H9 (cell line): ENCODE results near the gene CCNL1. TPM values are rescaled to one million over a fixed set of nuclear protein-coding genes. Genes with fewer than 3 reads are reported as not detected.

Source experiments
- DNase-seq: peaks from one replicate; pipeline ENCODE4 v3.0.0-alpha.2; 2017
- H2AFZ ChIP-seq: one replicate; pipeline ENCODE4 v1.6.1; 2013; ENCODE audit warnings: mild to moderate bottlenecking, low read length, control low read depth, moderate library complexity
- H2AK5ac ChIP-seq: 2 replicates; pipeline ENCODE4 v1.6.1; 2013; ENCODE audit warnings: low read length, control low read depth, mixed read lengths; ENCODE audit not compliant: insufficient read length
- H2BK120ac ChIP-seq: one replicate; pipeline ENCODE4 v1.6.1; 2013; ENCODE audit warnings: low read depth, mild to moderate bottlenecking, low read length, control low read depth, inconsistent platforms; ENCODE audit not compliant: poor library complexity, severe bottlenecking
- H2BK12ac ChIP-seq: 2 replicates; pipeline ENCODE4 v1.6.1; 2013; ENCODE audit warnings: low read length, control low read depth, mixed read lengths, low read depth; ENCODE audit not compliant: insufficient read length
- H2BK15ac ChIP-seq: 2 replicates; pipeline ENCODE4 v1.6.1; 2013; ENCODE audit warnings: low read depth, low read length, control low read depth
- H2BK20ac ChIP-seq: one replicate; pipeline ENCODE4 v1.6.1; 2013; ENCODE audit warnings: low read depth, mild to moderate bottlenecking, low read length, control low read depth, inconsistent platforms; ENCODE audit not compliant: poor library complexity, severe bottlenecking
- H2BK5ac ChIP-seq: 2 replicates; pipeline ENCODE4 v1.6.1; 2013; ENCODE audit warnings: low read length, control low read depth, mixed read lengths; ENCODE audit not compliant: insufficient read length
- H3K14ac ChIP-seq: 2 replicates; pipeline ENCODE4 v1.6.1; 2013; ENCODE audit warnings: low read length, control low read depth; ENCODE audit not compliant: insufficient read depth
- H3K18ac ChIP-seq: 2 replicates; pipeline ENCODE4 v1.6.1; 2013; ENCODE audit warnings: low read depth, mild to moderate bottlenecking, mixed read lengths, low read length, control low read depth; ENCODE audit not compliant: insufficient read length
- H3K23ac ChIP-seq: 2 replicates; pipeline ENCODE4 v1.6.1; 2013; ENCODE audit warnings: low read length, control low read depth, mixed read lengths, low read depth; ENCODE audit not compliant: insufficient read length
- H3K23me2 ChIP-seq: 2 replicates; pipeline ENCODE4 v1.6.1; 2013; ENCODE audit warnings: low read depth, mild to moderate bottlenecking, mixed read lengths, low read length, control low read depth; ENCODE audit not compliant: insufficient read length, poor library complexity, severe bottlenecking
- H3K27ac ChIP-seq: 2 replicates; pipeline ENCODE4 v1.5.1; 2013; ENCODE audit warnings: low read length, control low read depth, mixed read lengths, low read depth; ENCODE audit not compliant: insufficient read length
- H3K27me3 ChIP-seq: 2 replicates; pipeline ENCODE4 v1.6.1; 2013; ENCODE audit warnings: low read length, control low read depth, inconsistent platforms; ENCODE audit not compliant: insufficient read depth
- H3K4ac ChIP-seq: 2 replicates; pipeline ENCODE4 v1.6.1; 2013; ENCODE audit warnings: low read depth, mild to moderate bottlenecking, control low read depth, inconsistent platforms, low read length, moderate library complexity
- H3K4me1 ChIP-seq: 2 replicates; pipeline ENCODE4 v1.6.1; 2013; ENCODE audit warnings: low read length, control low read depth, inconsistent platforms; ENCODE audit not compliant: insufficient read depth
- H3K4me2 ChIP-seq: 2 replicates; pipeline ENCODE4 v1.6.1; 2013; ENCODE audit warnings: low read length, control low read depth, mixed read lengths; ENCODE audit not compliant: insufficient read length, insufficient read depth
- H3K56ac ChIP-seq: 2 replicates; pipeline ENCODE4 v1.6.1; 2013; ENCODE audit warnings: low read depth, mild to moderate bottlenecking, mixed read lengths, low read length, control low read depth; ENCODE audit not compliant: insufficient read length
- H3K79me1 ChIP-seq: 2 replicates; pipeline ENCODE4 v1.6.1; 2013; ENCODE audit warnings: low read depth, mild to moderate bottlenecking, moderate library complexity, low read length, control low read depth, inconsistent platforms; ENCODE audit not compliant: insufficient read depth, poor library complexity, severe bottlenecking
- H3K79me2 ChIP-seq: 2 replicates; pipeline ENCODE4 v1.6.1; 2013; ENCODE audit warnings: low read length, control low read depth, inconsistent platforms; ENCODE audit not compliant: insufficient read depth
- H3K9ac ChIP-seq: 2 replicates; pipeline ENCODE4 v1.6.1; 2013; ENCODE audit warnings: low read length, control low read depth, mixed read lengths; ENCODE audit not compliant: insufficient read length; ENCODE audit errors: extremely low read depth
- H3K9me3 ChIP-seq: one replicate; pipeline ENCODE4 v1.6.1; 2013; ENCODE audit warnings: low read depth, low read length, inconsistent platforms; ENCODE audit not compliant: control insufficient read depth
- H3T11ph ChIP-seq: one replicate; pipeline ENCODE4 v1.6.1; 2013; ENCODE audit warnings: mild to moderate bottlenecking, low read length, control low read depth, inconsistent platforms
- H4K20me1 ChIP-seq: one replicate; pipeline ENCODE4 v1.6.1; 2013; ENCODE audit not compliant: control insufficient read depth, insufficient read length, insufficient read depth
- H4K5ac ChIP-seq: 2 replicates; pipeline ENCODE4 v1.6.1; 2013; ENCODE audit warnings: low read depth, mild to moderate bottlenecking, mixed read lengths, low read length, control low read depth; ENCODE audit not compliant: insufficient read length
- H4K8ac ChIP-seq: replicated peaks from 2 replicates; pipeline ENCODE4 v1.6.1; 2013; ENCODE audit warnings: low read length, control low read depth, mixed read lengths, low read depth; ENCODE audit not compliant: insufficient read length
- H4K91ac ChIP-seq: 2 replicates; pipeline ENCODE4 v1.6.1; 2013; ENCODE audit warnings: low read depth, mild to moderate bottlenecking, moderate library complexity, mixed read lengths, low read length, control low read depth; ENCODE audit not compliant: insufficient read length
- H3K27ac Mint-ChIP-seq, 3 experiments: 2 replicates in 2 of 3; 3 replicates in 1 of 3; pipeline ENCODE4 v1.8.0; 2020 to 2021; ENCODE audit warnings: mixed read lengths in 3 of 3, mild to moderate bottlenecking in 1 of 3, moderate library complexity in 1 of 3
- H3K27me3 Mint-ChIP-seq: 2 replicates; pipeline ENCODE4 v1.8.0; 2021; ENCODE audit warnings: low read depth, mild to moderate bottlenecking, moderate library complexity, mixed read lengths
- H3K36me3 Mint-ChIP-seq, 3 experiments: 2 replicates in 2 of 3; 3 replicates in 1 of 3; pipeline ENCODE4 v1.8.0; 2020 to 2021; ENCODE audit warnings: low read depth in 3 of 3, mixed read lengths in 3 of 3; ENCODE audit not compliant: insufficient read depth in 1 of 3
- H3K4me1 Mint-ChIP-seq, 2 experiments: 2 replicates each; pipeline ENCODE4 v1.8.0; 2020; ENCODE audit warnings: mixed read lengths in 2 of 2
- H3K4me3 Mint-ChIP-seq, 2 experiments: 2 replicates in 1 of 2; 3 replicates in 1 of 2; pipeline ENCODE4 v1.8.0; 2020 to 2021; ENCODE audit warnings: mild to moderate bottlenecking in 2 of 2, mixed read lengths in 2 of 2, moderate library complexity in 1 of 2
- H3K9me3 Mint-ChIP-seq, 2 experiments: 2 replicates in 1 of 2; 3 replicates in 1 of 2; pipeline ENCODE4 v1.8.0; 2020; ENCODE audit warnings: mild to moderate bottlenecking in 2 of 2, mixed read lengths in 2 of 2, moderate library complexity in 1 of 2
- CTCF ChIP-seq: fragments of 200-600 bp; sonication (generic); conservative IDR thresholded peaks from 3 replicates; pipeline ENCODE4 v1.8.0; 2021; ENCODE audit warnings: antibody characterized with exemption, mild to moderate bottlenecking
- WGBS: extraction: QIAGEN DNeasy Blood & Tissue Kit; methylation state at CpG from one replicate; pipeline ENCODE4 v1.1.7; 2013; ENCODE audit warnings: missing lambda C conversion rate, low lambda C conversion rate, mixed read lengths; ENCODE audit not compliant: insufficient read length; ENCODE audit errors: extremely low coverage; 5-methylcytosine and 5-hydroxymethylcytosine counted together
- total RNA-seq: library from RNA; stranded (reverse); gene quantifications from 2 replicates; pipeline ENCODE4 v1.2.1, GENCODE V29; 2021

The CCNL1 gene
- total RNA-seq, 1 experiment from 2014 or later: 103 TPM

- Mint-ChIP-seq H3K36me3 (peaks cover 31 to 36% (median 35%) of the 10 kb centered on the region in 3 experiments), H3K9me3 (no peaks in the 10 kb centered on the region), H3K27me3 (no peaks in the 10 kb centered on the region), H3K4me3 (peak overlapping the region; percentile 98), H3K27ac (peak overlapping the region; percentile 98 to 99 (median 98)), H3K4me1 (peaks cover 34% of the 10 kb centered on the region in 2 experiments)
- Histone ChIP-seq H3K79me1 (no peaks in the 10 kb centered on the region), H2BK5ac (no peak overlapping the region), H2BK120ac (no peak overlapping the region), H3K23me2 (peaks cover 4% of the 10 kb centered on the region), H3T11ph (no peak overlapping the region), H2BK20ac (no peak overlapping the region), H4K5ac (no peak overlapping the region), H4K8ac (no peak overlapping the region), H4K20me1 (no peaks in the 10 kb centered on the region), H2AFZ (no peak overlapping the region), H3K23ac (no peak overlapping the region), H3K79me2 (peaks cover 22% of the 10 kb centered on the region), H3K14ac (peak overlapping the region; percentile 85), H4K91ac (no peak overlapping the region), H3K9me3 (no peaks in the 10 kb centered on the region), H3K27ac (peak overlapping the region; percentile 70), H3K4me1 (no peaks in the 10 kb centered on the region), H3K56ac (no peak overlapping the region), H3K18ac (peak overlapping the region; percentile 90), H2BK12ac (no peak overlapping the region), H3K4ac (no peak overlapping the region; the same call in 1 of the 2 replicates), H3K27me3 (no peaks in the 10 kb centered on the region), H2AK5ac (no peak overlapping the region), H3K4me2 (peak overlapping the region; percentile 73), H2BK15ac (no peak overlapping the region), H3K9ac (peak overlapping the region; percentile 83)
- peak; percentile 55 for DNase-seq
- no CpG with 5 or more reads among the region's 22 CpGs for WGBS
- no peak for TF ChIP-seq CTCF
These were observed 894 bp upstream of the CCNL1 start for GRCh38 chr3:157160658-157161424.
